ENCODE results near the gene LGALS7B. TPM values are rescaled to one million over a fixed set of nuclear protein-coding genes. Genes with fewer than 3 reads are reported as not detected.
"Not testable (repeated sequence)": the region's sequence is repeated elsewhere in the genome, so short reads cannot be mapped to it uniquely, and the experiment has no call there.

LGALS7B gene
- total and polyA plus RNA-seq, 4 donors, result 1.9 to 2.6 TPM; not detected in 2

- H3K4me3 ChIP-seq (ENCODE audit: low read depth, low read length), result no peak overlapping the region
- no peak for DNase-seq (ENCODE audit: low read depth in 4 of 6, low spot score in 6 of 6)
- H3K27me3 ChIP-seq (ENCODE audit: control insufficient read depth, insufficient read depth, low read length), result no peaks in the 10 kb centered on the region
- WGBS (ENCODE audit: insufficient coverage), result 86% methylated on average over 1 of the region's 10 CpGs
- H3K27ac ChIP-seq (ENCODE audit: low read depth, low read length), result no peak overlapping the region
- H3K9me3 ChIP-seq (ENCODE audit: control insufficient read depth, insufficient read depth, low read length), result no peaks in the 10 kb centered on the region
- no peaks in the 10 kb centered on the region for H3K36me3 ChIP-seq (ENCODE audit: control insufficient read depth, insufficient read depth, low read length)
- H3K4me1 ChIP-seq (ENCODE audit: control insufficient read depth, insufficient read depth, low read length), result peaks cover 8% of the 10 kb centered on the region
Measured at GRCh38 chr19:38766276-38767047, 22.5 kb upstream of the LGALS7B start.

GRCh38 chr19:38769635-38770211 lies 19.3 kb upstream of the LGALS7B start:
- DNase-seq (ENCODE audit: low read depth in 4 of 6, low spot score in 6 of 6), result peak in 5 of 6 donors; percentile 22 to 83 (median 29)
- Histone ChIP-seq H3K4me3 (ENCODE audit: low read depth, low read length) (peak overlapping the region; percentile 14), H3K27me3 (ENCODE audit: control insufficient read depth, insufficient read depth, low read length) (no peaks in the 10 kb centered on the region), H3K27ac (ENCODE audit: low read depth, low read length) (no peak overlapping the region), H3K36me3 (ENCODE audit: control insufficient read depth, insufficient read depth, low read length) (no peaks in the 10 kb centered on the region), H3K4me1 (ENCODE audit: control insufficient read depth, insufficient read depth, low read length) (peaks cover 8% of the 10 kb centered on the region), H3K9me3 (ENCODE audit: control insufficient read depth, insufficient read depth, low read length) (no peaks in the 10 kb centered on the region)
- WGBS (ENCODE audit: insufficient coverage), result 14% methylated on average over 41 of the region's 42 CpGs

GRCh38 chr19:38770228-38770948 lies 18.6 kb upstream of the LGALS7B start:
- peak overlapping the region; percentile 14 for H3K4me3 ChIP-seq (ENCODE audit: low read depth, low read length)

GRCh38 chr19:38770949-38771275 lies 18.1 kb upstream of the LGALS7B start:
- WGBS (ENCODE audit: insufficient coverage), result no CpG with 5 or more reads among the region's 22 CpGs
- not testable (repeated sequence) for H3K27ac ChIP-seq (ENCODE audit: low read depth, low read length); H3K4me1 ChIP-seq (ENCODE audit: control insufficient read depth, insufficient read depth, low read length); DNase-seq (ENCODE audit: low read depth in 4 of 6, low spot score in 6 of 6); H3K27me3 ChIP-seq (ENCODE audit: control insufficient read depth, insufficient read depth, low read length); H3K9me3 ChIP-seq (ENCODE audit: control insufficient read depth, insufficient read depth, low read length); H3K4me3 ChIP-seq (ENCODE audit: low read depth, low read length); H3K36me3 ChIP-seq (ENCODE audit: control insufficient read depth, insufficient read depth, low read length)

More at GRCh38 chr19:38770228-38770948, 18.6 kb upstream of the LGALS7B start:
- H3K9me3 ChIP-seq (ENCODE audit: control insufficient read depth, insufficient read depth, low read length); H3K27ac ChIP-seq (ENCODE audit: low read depth, low read length); DNase-seq (ENCODE audit: low read depth in 4 of 6, low spot score in 6 of 6); H3K36me3 ChIP-seq (ENCODE audit: control insufficient read depth, insufficient read depth, low read length); H3K4me1 ChIP-seq (ENCODE audit: control insufficient read depth, insufficient read depth, low read length); H3K27me3 ChIP-seq (ENCODE audit: control insufficient read depth, insufficient read depth, low read length): not testable (repeated sequence)
- 0% methylated on average over 2 of the region's 58 CpGs for WGBS (ENCODE audit: insufficient coverage)

- DNase-seq (ENCODE audit: low read depth in 4 of 6, low spot score in 6 of 6); H3K4me1 ChIP-seq (ENCODE audit: control insufficient read depth, insufficient read depth, low read length); H3K27ac ChIP-seq (ENCODE audit: low read depth, low read length); H3K36me3 ChIP-seq (ENCODE audit: control insufficient read depth, insufficient read depth, low read length); H3K9me3 ChIP-seq (ENCODE audit: control insufficient read depth, insufficient read depth, low read length); H3K4me3 ChIP-seq (ENCODE audit: low read depth, low read length); H3K27me3 ChIP-seq (ENCODE audit: control insufficient read depth, insufficient read depth, low read length): not testable (repeated sequence)
- WGBS (ENCODE audit: insufficient coverage), result no CpG with 5 or more reads among the region's 30 CpGs
Measured at GRCh38 chr19:38771569-38771968, 17.4 kb upstream of the LGALS7B start.

- Histone ChIP-seq H3K27me3 (ENCODE audit: control insufficient read depth, insufficient read depth, low read length) (no peaks in the 10 kb centered on the region), H3K4me1 (ENCODE audit: control insufficient read depth, insufficient read depth, low read length) (peaks cover 8% of the 10 kb centered on the region), H3K9me3 (ENCODE audit: control insufficient read depth, insufficient read depth, low read length) (no peaks in the 10 kb centered on the region), H3K4me3 (ENCODE audit: low read depth, low read length) (no peak within 1 kb of the TSS), H3K36me3 (ENCODE audit: control insufficient read depth, insufficient read depth, low read length) (no peaks in the 10 kb centered on the region), H3K27ac (ENCODE audit: low read depth, low read length) (no peak within 1 kb of the TSS)
- DNase-seq (ENCODE audit: low read depth in 4 of 6, low spot score in 6 of 6), result no peak
- WGBS (ENCODE audit: insufficient coverage), result 52% methylated on average over 3 of the region's 14 CpGs
Measured at GRCh38 chr19:38773469-38774177, 15.4 kb upstream of the LGALS7B start, which contains the start of gene LGALS7. TSS of gene LGALS7 (minus strand) at chr19:38773517. CDS start at chr19:38773492, 25 bp downstream.

GRCh38 chr19:38774181-38774950 lies 14.6 kb upstream of the LGALS7B start:
- Histone ChIP-seq H3K27me3 (ENCODE audit: control insufficient read depth, insufficient read depth, low read length) (no peaks in the 10 kb centered on the region), H3K4me1 (ENCODE audit: control insufficient read depth, insufficient read depth, low read length) (peaks cover 8% of the 10 kb centered on the region), H3K9me3 (ENCODE audit: control insufficient read depth, insufficient read depth, low read length) (no peaks in the 10 kb centered on the region), H3K4me3 (ENCODE audit: low read depth, low read length) (no peak overlapping the region), H3K36me3 (ENCODE audit: control insufficient read depth, insufficient read depth, low read length) (no peaks in the 10 kb centered on the region), H3K27ac (ENCODE audit: low read depth, low read length) (no peak overlapping the region)
- DNase-seq (ENCODE audit: low read depth in 4 of 6, low spot score in 6 of 6), result no peak
- WGBS (ENCODE audit: insufficient coverage), result 83% methylated on average over 8 of the region's 13 CpGs

- H3K4me3 ChIP-seq (ENCODE audit: low read depth, low read length), result no peak overlapping the region
- no peaks in the 10 kb centered on the region for H3K36me3 ChIP-seq (ENCODE audit: control insufficient read depth, insufficient read depth, low read length)
- H3K4me1 ChIP-seq (ENCODE audit: control insufficient read depth, insufficient read depth, low read length), result no peaks in the 10 kb centered on the region
- 48% methylated on average over 7 of the region's 7 CpGs for WGBS (ENCODE audit: insufficient coverage)
- peaks cover 6% of the 10 kb centered on the region for H3K27me3 ChIP-seq (ENCODE audit: control insufficient read depth, insufficient read depth, low read length)
- no peaks in the 10 kb centered on the region for H3K9me3 ChIP-seq (ENCODE audit: control insufficient read depth, insufficient read depth, low read length)
- no peak overlapping the region for H3K27ac ChIP-seq (ENCODE audit: low read depth, low read length)
- DNase-seq (ENCODE audit: low read depth in 4 of 6, low spot score in 6 of 6), result no peak
Measured at GRCh38 chr19:38778733-38779132, 10.3 kb upstream of the LGALS7B start.

GRCh38 chr19:38780443-38780842 lies 8.6 kb upstream of the LGALS7B start:
- no peaks in the 10 kb centered on the region for H3K9me3 ChIP-seq (ENCODE audit: control insufficient read depth, insufficient read depth, low read length)
- DNase-seq (ENCODE audit: low read depth in 4 of 6, low spot score in 6 of 6), result no peak
- no peaks in the 10 kb centered on the region for H3K4me1 ChIP-seq (ENCODE audit: control insufficient read depth, insufficient read depth, low read length)
- H3K4me3 ChIP-seq (ENCODE audit: low read depth, low read length), result no peak overlapping the region
- H3K27ac ChIP-seq (ENCODE audit: low read depth, low read length), result no peak overlapping the region
- peaks cover 6% of the 10 kb centered on the region for H3K27me3 ChIP-seq (ENCODE audit: control insufficient read depth, insufficient read depth, low read length)
- 90% methylated on average over 5 of the region's 7 CpGs for WGBS (ENCODE audit: insufficient coverage)
- no peaks in the 10 kb centered on the region for H3K36me3 ChIP-seq (ENCODE audit: control insufficient read depth, insufficient read depth, low read length)

Measured in spinal cord (tissue), 10 donors.